Activated T-helper 17 cell treated with anti-CD3 and anti-CD28 coated beads, Interleukin-2, amount 50 U/mL, for 72 hours (primary cell): Measurements from ENCODE around the gene ADCK2. TPM values are rescaled to one million over a fixed set of nuclear protein-coding genes. Genes with fewer than 3 reads are reported as not detected.
A peak's percentile ranks its signal among the peaks of the same experiment; 100 is the strongest.
"Not testable (repeated sequence)": the region's sequence is repeated elsewhere in the genome, so short reads cannot be mapped to it uniquely, and the experiment has no call there.

Experiments used
- ATAC-seq: fragments of 150-1000 bp; cut with Tn5 transposase; replicated peaks from 2 replicates; pipeline ENCODE4 v1.10.0; 2021; ENCODE audit warnings: mild to moderate bottlenecking, moderate library complexity
- H3K27ac Mint-ChIP-seq: one replicate; pipeline ENCODE4 v1.8.0; 2022; ENCODE audit warnings: mixed read lengths
- H3K27me3 Mint-ChIP-seq: one replicate; pipeline ENCODE4 v1.8.0; 2022; ENCODE audit warnings: mixed read lengths
- H3K36me3 Mint-ChIP-seq: one replicate; pipeline ENCODE4 v1.8.0; 2022; ENCODE audit warnings: low read depth, mild to moderate bottlenecking, mixed read lengths
- H3K4me1 Mint-ChIP-seq: one replicate; pipeline ENCODE4 v1.8.0; 2022; ENCODE audit warnings: mixed read lengths
- H3K4me3 Mint-ChIP-seq: one replicate; pipeline ENCODE4 v1.8.0; 2022; ENCODE audit warnings: mild to moderate bottlenecking, mixed read lengths
- H3K9me3 Mint-ChIP-seq: one replicate; pipeline ENCODE4 v1.8.0; 2022; ENCODE audit warnings: mixed read lengths
- total RNA-seq, 2 donors: library from RNA; stranded (reverse); gene quantifications; one replicate each; pipeline ENCODE4 v1.2.3, GENCODE V29; 2022

ADCK2 gene
- total RNA-seq, 2 donors from 2014 or later, result 16.6 to 28.4 TPM

- H3K36me3 Mint-ChIP-seq, result no peaks in the 10 kb centered on the region
- H3K4me3 Mint-ChIP-seq, result peak within 1 kb of the TSS; percentile 79
- no peaks in the 10 kb centered on the region for H3K9me3 Mint-ChIP-seq
- peak; percentile 9 for ATAC-seq
- no peak within 1 kb of the TSS for H3K27ac Mint-ChIP-seq
- peaks cover 59% of the 10 kb centered on the region for H3K27me3 Mint-ChIP-seq
- peaks cover 10% of the 10 kb centered on the region for H3K4me1 Mint-ChIP-seq
These were observed 31.8 kb upstream of the ADCK2 start, which contains the start of gene DENND2A for GRCh38 chr7:140640727-140641523. Gene DENND2A (minus strand): TSS chr7:140640813. CDS start chr7:140602397, 38,416 bp downstream.

- Mint-ChIP-seq H3K27ac (no peak overlapping the region), H3K4me1 (peaks cover 10% of the 10 kb centered on the region), H3K27me3 (peaks cover 54% of the 10 kb centered on the region), H3K4me3 (peak overlapping the region; percentile 5), H3K9me3 (no peaks in the 10 kb centered on the region), H3K36me3 (no peaks in the 10 kb centered on the region)
- ATAC-seq, result no peak
These were observed 31.1 kb upstream of the ADCK2 start for GRCh38 chr7:140641524-140642195.

DNA sequence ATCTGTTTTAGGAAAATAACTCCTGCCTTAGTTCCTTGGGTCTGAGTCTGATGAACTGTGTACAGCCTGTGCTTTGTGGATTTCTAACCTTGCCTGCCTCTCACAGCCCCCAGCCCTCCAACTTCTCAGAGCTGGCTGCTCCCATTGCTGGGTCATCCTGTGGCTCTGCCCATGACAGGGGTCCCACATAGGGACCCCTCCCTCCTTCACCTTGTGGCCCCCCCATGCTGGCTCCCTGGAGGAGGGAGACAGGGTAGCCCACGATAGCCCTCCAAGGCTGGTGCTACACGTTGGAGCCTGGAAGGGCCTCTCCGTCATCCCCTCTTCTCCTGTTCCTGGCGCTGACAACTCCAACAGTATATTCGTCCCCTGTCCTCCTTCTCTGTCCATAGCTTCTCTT is 29.3 kb upstream of the ADCK2 start:
- Mint-ChIP-seq H3K4me3 (no peak overlapping the region), H3K27ac (no peak overlapping the region), H3K4me1 (peaks cover 10% of the 10 kb centered on the region)

DNA sequence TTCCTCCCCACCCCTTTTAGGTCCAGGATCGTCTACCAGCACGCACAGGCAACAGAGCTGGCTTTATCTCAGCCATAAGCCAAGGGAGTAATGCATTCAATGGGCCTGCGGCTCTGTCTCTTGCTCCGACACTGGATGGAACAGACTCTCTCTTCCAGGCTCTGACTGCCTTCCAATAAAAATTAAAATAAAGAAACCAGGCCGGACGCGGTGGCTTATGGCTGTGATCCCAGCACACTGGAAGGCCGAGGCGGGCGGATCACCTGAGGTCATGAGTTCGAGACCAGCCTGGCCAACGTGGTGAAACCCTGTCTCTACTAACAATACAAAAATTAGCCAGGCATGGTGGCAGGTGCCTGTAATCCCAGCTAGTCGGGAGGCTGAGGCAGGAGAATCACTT is 28.0 kb upstream of the ADCK2 start:
- not testable (repeated sequence) for H3K4me3 Mint-ChIP-seq, H3K27ac Mint-ChIP-seq, H3K9me3 Mint-ChIP-seq, ATAC-seq, H3K36me3 Mint-ChIP-seq, H3K4me1 Mint-ChIP-seq
- H3K27me3 Mint-ChIP-seq, result peaks cover 27% of the 10 kb centered on the region

More for the DNA sequence above, 29.3 kb upstream of the ADCK2 start:
- peaks cover 39% of the 10 kb centered on the region for H3K27me3 Mint-ChIP-seq
- ATAC-seq, result no peak
- H3K9me3 Mint-ChIP-seq, result no peaks in the 10 kb centered on the region
- no peaks in the 10 kb centered on the region for H3K36me3 Mint-ChIP-seq

DNA sequence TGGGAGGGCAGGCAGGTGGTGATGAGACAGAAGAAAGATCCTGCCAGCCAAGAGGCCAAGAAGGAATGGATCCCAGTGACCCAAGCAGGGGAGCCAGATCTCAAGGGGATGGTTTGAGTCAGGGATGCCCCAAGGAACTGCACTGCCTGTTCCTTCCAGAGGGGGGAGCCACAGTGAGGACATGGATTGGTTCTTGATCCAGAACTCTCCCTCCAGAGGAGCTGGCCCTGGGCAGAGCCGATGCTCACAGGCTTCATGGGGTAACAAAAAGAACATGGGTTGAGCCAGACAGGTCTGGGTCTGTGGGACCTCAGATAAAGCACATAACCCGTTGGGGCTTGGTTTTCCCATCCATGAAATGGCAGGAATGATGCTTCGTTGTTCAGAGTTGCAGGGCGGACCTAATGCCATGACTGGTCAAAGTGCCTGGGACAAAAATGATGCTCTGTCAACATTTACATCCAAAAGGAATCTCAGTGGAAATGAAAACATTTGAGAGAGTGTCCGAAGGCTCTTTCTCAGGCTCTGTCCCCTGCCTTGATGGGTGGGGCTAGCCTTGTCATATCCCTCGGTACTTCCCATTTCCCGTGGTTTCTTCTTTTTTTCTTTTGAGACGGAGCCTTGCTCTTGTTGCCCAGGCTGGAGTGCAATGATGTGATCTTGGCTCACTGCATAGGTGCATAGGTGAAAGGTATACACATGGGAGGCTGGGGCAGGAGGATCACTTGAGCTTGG is 27.4 kb upstream of the ADCK2 start:
- H3K27me3 Mint-ChIP-seq, result peaks cover 24% of the 10 kb centered on the region
- no peaks in the 10 kb centered on the region for H3K4me1 Mint-ChIP-seq
- H3K4me3 Mint-ChIP-seq, result no peak overlapping the region
- H3K27ac Mint-ChIP-seq, result no peak overlapping the region
- no peaks in the 10 kb centered on the region for H3K36me3 Mint-ChIP-seq
- no peak for ATAC-seq
- H3K9me3 Mint-ChIP-seq, result no peaks in the 10 kb centered on the region

- H3K36me3 Mint-ChIP-seq, result no peaks in the 10 kb centered on the region
- peaks cover 14% of the 10 kb centered on the region for H3K27me3 Mint-ChIP-seq
- H3K9me3 Mint-ChIP-seq, result no peaks in the 10 kb centered on the region
- H3K4me1 Mint-ChIP-seq, result no peaks in the 10 kb centered on the region
- no peak overlapping the region for H3K4me3 Mint-ChIP-seq
- H3K27ac Mint-ChIP-seq, result no peak overlapping the region
- peak; percentile 62 for ATAC-seq
These were observed 25.7 kb upstream of the ADCK2 start for GRCh38 chr7:140646931-140647647.

GRCh38 chr7:140649556-140650205 is 23.1 kb upstream of the ADCK2 start:
- no peak for ATAC-seq
- H3K4me1 Mint-ChIP-seq, result peaks cover 5% of the 10 kb centered on the region
- peaks cover 7% of the 10 kb centered on the region for H3K27me3 Mint-ChIP-seq
- H3K36me3 Mint-ChIP-seq, result no peaks in the 10 kb centered on the region
- no peaks in the 10 kb centered on the region for H3K9me3 Mint-ChIP-seq
- H3K27ac Mint-ChIP-seq, result no peak overlapping the region
- no peak overlapping the region for H3K4me3 Mint-ChIP-seq

DNA sequence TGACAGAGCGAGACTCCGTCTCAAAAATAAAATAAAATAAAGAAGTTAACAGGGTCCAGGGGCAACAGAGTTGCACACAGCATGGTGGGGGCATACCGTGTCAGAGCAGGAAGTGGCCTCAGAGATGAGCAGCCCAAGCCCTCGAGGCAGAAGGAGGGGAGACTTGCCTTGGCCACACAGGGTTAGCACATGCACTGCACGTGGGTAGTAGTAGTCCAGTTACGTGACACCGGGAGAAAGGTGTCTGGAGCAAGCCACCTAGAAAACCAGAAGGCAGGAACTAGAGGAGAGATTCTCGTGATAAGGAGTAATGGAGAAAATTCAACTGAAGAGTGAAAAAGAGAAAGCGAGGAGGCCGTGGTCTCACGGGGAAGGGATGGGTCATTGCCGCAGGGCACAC is 22.4 kb upstream of the ADCK2 start:
- no peak for ATAC-seq
- Mint-ChIP-seq H3K27ac (no peak overlapping the region), H3K4me3 (no peak overlapping the region), H3K36me3 (no peaks in the 10 kb centered on the region), H3K27me3 (peaks cover 9% of the 10 kb centered on the region), H3K9me3 (no peaks in the 10 kb centered on the region), H3K4me1 (peaks cover 8% of the 10 kb centered on the region)

- Mint-ChIP-seq H3K4me1 (peaks cover 16% of the 10 kb centered on the region), H3K27me3 (peaks cover 23% of the 10 kb centered on the region), H3K36me3 (no peaks in the 10 kb centered on the region), H3K27ac (no peak overlapping the region), H3K9me3 (no peaks in the 10 kb centered on the region), H3K4me3 (no peak overlapping the region)
- ATAC-seq, result peak; percentile 53
These were observed 19.2 kb upstream of the ADCK2 start for GRCh38 chr7:140653319-140654108.

DNA sequence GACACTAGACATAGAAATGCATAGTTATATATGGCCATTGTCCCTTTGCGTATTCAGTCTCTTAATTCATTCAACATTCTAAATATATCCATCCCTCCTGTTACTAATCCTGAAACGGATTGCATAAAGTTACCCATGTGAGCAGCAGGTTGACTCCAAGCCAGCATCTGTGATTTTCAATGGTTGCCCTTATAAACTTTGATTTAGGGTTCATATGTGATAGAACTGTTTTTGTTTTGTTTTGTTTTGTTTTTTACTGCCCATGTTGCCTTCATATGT is 18.7 kb upstream of the ADCK2 start:
- peaks cover 16% of the 10 kb centered on the region for H3K4me1 Mint-ChIP-seq

DNA sequence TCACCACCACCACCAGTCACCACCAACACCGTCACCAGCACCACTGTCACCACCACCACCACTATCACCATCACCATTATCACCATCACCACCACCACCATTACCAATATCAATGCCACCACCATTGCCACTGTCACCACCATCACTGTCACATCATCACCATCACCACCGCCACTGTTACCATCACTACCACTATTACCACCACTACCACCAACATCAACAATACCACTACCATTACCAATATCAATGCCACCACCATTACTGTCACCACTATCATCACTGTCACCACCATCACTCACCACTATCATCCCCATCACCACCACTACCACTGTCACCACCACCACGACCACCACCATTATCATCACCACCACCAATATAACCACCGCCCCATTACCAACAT is 18.1 kb upstream of the ADCK2 start:
- peaks cover 16% of the 10 kb centered on the region for H3K4me1 Mint-ChIP-seq
- H3K9me3 Mint-ChIP-seq, result no peaks in the 10 kb centered on the region
- H3K4me3 Mint-ChIP-seq, result no peak overlapping the region
- peaks cover 23% of the 10 kb centered on the region for H3K27me3 Mint-ChIP-seq
- H3K27ac Mint-ChIP-seq, result no peak overlapping the region
- H3K36me3 Mint-ChIP-seq, result no peaks in the 10 kb centered on the region
- ATAC-seq, result no peak

More for the DNA sequence above, 18.7 kb upstream of the ADCK2 start:
- Mint-ChIP-seq H3K4me3 (no peak overlapping the region), H3K27ac (no peak overlapping the region), H3K27me3 (peaks cover 23% of the 10 kb centered on the region), H3K9me3 (no peaks in the 10 kb centered on the region), H3K36me3 (no peaks in the 10 kb centered on the region)
- ATAC-seq, result no peak

DNA sequence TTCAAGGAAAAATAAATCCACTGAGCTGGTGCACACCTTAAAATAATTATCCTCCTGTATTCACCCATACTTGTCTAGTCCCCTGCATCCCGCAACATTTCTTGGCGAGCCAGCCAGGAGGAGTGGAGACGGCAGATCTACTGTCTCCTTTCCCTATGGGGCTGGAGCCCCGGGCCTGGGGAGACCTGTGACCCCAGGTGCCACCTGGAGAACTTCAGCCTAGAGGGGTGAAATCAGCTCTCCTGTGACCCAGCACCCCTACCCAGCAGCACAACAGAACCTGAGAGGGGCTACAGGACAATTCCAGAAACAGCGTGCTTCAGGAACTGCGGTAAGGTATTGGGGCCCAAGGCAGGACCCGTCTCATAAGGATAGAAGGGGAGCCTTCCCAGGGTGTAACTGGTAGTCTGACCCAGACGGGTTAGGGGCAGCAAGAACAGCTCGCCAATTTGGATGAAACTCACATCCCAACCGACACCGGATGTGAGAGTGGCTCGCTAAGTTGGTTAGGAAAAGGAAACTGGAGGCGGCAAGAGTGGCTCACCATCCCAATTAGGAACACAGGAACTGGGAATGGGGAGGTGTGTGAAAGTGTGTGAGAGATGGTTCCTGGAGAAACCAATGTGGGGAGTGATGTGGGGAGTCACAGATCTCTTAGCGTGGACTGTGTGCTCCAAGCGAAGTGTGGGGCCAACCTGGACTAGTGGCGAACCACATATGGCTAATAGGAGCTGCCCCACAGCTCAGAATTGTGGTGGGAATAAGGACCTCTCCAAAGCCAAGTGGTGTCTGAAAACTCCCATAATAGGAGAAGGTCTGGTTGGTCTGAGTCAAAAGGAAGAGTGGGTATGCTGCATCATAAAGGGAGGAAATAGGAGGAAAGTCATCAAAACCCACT is 17.0 kb upstream of the ADCK2 start:
- H3K27ac Mint-ChIP-seq, result peak overlapping the region; percentile 56
- no peak for ATAC-seq

More for the DNA sequence above, 17.0 kb upstream of the ADCK2 start:
- Mint-ChIP-seq H3K27me3 (peaks cover 23% of the 10 kb centered on the region), H3K4me3 (peak overlapping the region; percentile 44), H3K9me3 (no peaks in the 10 kb centered on the region), H3K36me3 (no peaks in the 10 kb centered on the region), H3K4me1 (peaks cover 16% of the 10 kb centered on the region)
